ENCODE measurements around the gene CHRM2. TPM values are rescaled to one million over a fixed set of nuclear protein-coding genes. Genes with fewer than 3 reads are reported as not detected.
A peak's percentile ranks its signal among the peaks of the same experiment; 100 is the strongest.

The CHRM2 gene
- total and polyA plus RNA-seq, 7 experiments from 2014 or later: not detected

- Histone ChIP-seq H3K36me3 (ENCODE audit: control insufficient read depth in 2 of 3, insufficient read depth in 3 of 3, low read length in 3 of 3) (no peaks in the 10 kb centered on the region), H3K27me3 (ENCODE audit: control insufficient read depth in 2 of 2, insufficient read depth in 2 of 2, low read length in 2 of 2) (no peaks in the 10 kb centered on the region), H3K9me3 (ENCODE audit: control insufficient read depth in 2 of 3, low read length in 3 of 3) (peaks cover 0 to 2% (median 0%) of the 10 kb centered on the region in 3 experiments), H3K4me1 (ENCODE audit: control insufficient read depth in 2 of 2, insufficient read depth in 2 of 2, low read length in 2 of 2) (no peaks in the 10 kb centered on the region), H3K27ac (ENCODE audit: low read depth, low read length) (no peak overlapping the region), H3K4me3 (ENCODE audit: low read length) (no peak overlapping the region)
- no peak overlapping the region for H3K4me3 Mint-ChIP-seq
- POLR2A ChIA-PET: no interaction called here
- DNase-seq: no peak
- peaks cover 0 to 4% (median under 1%) of the 10 kb centered on the region in 11 donors for H3K9me3 Mint-ChIP-seq
- no peaks in the 10 kb centered on the region for H3K4me1 Mint-ChIP-seq
- no peak overlapping the region for H3K27ac Mint-ChIP-seq
- no peak for ATAC-seq
- intact Hi-C loops (cut with micrococcal nuclease): no loop called here
- H3K27me3 Mint-ChIP-seq: peaks cover 11 to 22% (median 16%) of the 10 kb centered on the region in 5 donors
- CTCF ChIA-PET: interaction anchor here (0.6 kb wide), 1 partner anchor 8 kb away, joined by 3 read pairs; no protein-coding TSS in a partner anchor
- no peaks in the 10 kb centered on the region for H3K36me3 Mint-ChIP-seq
Measured at GRCh38 chr7:136865236-136865635, 3.2 kb upstream of the CHRM2 start.

DNA sequence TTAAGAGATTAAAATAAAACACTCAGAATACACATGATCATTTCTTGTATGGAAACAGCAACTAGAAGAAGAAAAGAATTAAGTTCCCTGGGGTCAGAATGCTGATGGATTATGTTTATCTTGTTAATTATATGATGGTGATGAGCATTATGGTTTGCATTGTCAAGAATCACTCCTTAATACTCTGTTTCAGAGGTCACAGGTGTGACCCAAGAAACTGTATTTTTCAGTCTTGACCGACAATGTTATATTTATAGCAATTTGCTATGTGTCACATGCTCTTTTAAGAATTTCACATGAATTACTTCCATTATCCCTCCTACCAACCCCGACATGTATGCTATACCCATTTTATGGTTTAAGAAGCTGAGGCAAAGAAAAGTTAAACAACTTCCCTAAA lies 2.7 kb upstream of the CHRM2 start:
- peaks cover 0 to under 1% (median 0%) of the 10 kb centered on the region in 5 donors for H3K36me3 Mint-ChIP-seq
- Histone ChIP-seq H3K4me3 (ENCODE audit: low read length) (no peak overlapping the region), H3K36me3 (ENCODE audit: control insufficient read depth in 2 of 3, insufficient read depth in 3 of 3, low read length in 3 of 3) (no peaks in the 10 kb centered on the region), H3K27ac (ENCODE audit: low read depth, low read length) (no peak overlapping the region), H3K9me3 (ENCODE audit: control insufficient read depth in 2 of 3, low read length in 3 of 3) (peaks cover 0 to 2% (median 0%) of the 10 kb centered on the region in 3 experiments), H3K4me1 (ENCODE audit: control insufficient read depth in 2 of 2, insufficient read depth in 2 of 2, low read length in 2 of 2) (no peaks in the 10 kb centered on the region), H3K27me3 (ENCODE audit: control insufficient read depth in 2 of 2, insufficient read depth in 2 of 2, low read length in 2 of 2) (no peaks in the 10 kb centered on the region)
- no peak overlapping the region for H3K4me3 Mint-ChIP-seq
- DNase-seq: no peak
- intact Hi-C loops (cut with micrococcal nuclease): no loop called here
- ATAC-seq: no peak
- ChIA-PET POLR2A (no interaction called here), CTCF (no interaction called here)
- peaks cover 0 to 7% (median 2%) of the 10 kb centered on the region in 11 donors for H3K9me3 Mint-ChIP-seq
- peaks cover 0 to 2% (median 0%) of the 10 kb centered on the region in 7 donors for H3K4me1 Mint-ChIP-seq
- no peak overlapping the region for H3K27ac Mint-ChIP-seq
- H3K27me3 Mint-ChIP-seq: peaks cover 17 to 27% (median 21%) of the 10 kb centered on the region in 5 donors

DNA sequence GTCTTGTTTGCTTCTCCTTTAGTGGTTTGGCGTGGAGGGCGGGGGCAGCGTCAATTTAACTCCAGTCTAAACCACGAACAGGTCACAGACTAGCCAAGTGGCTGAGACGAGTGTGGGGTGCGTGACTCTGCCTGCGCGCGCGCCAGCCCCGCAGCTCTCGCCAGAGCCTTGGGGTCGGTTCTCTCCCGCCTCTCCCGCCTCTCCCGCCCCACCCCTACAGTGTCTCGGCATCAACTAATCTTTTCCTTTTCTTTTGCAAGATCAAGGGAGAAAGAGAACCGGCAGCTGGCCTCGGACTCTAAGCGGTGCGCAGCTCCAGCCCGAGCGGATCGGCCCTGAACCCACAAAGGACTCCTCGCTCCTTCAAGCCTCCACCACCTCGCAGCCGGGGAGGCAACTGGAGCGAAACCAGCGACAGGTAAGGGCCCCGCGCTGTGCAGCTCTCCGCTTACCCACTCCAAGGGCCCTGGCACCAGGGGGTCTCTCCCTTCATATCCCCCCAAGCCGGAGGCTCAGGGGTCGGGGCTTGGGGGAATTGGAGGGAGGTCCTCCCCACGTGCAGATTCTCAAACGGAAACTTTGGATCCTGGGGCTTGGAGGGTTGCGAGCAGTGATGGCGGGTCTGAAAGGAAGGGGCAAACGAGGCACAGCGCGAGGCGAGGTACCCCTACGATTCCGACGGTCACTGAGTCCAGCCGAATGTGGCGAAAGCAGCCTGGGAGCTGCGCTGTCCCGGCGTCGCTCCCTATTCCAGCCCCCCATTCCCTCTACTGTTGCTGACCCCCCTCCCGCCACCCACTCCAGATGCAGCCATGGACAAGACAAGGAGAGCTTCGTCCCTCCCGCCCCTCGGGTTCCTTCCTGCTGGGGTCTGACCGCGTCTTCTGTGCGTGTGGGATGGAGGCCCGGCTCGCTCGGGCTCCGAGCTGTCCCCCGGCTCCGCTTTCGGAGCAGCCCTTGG lies 829 bp downstream of the CHRM2 start:
- no peak overlapping the region for H3K4me3 ChIP-seq (ENCODE audit: low read length)
- no peaks in the 10 kb centered on the region for H3K4me1 ChIP-seq (ENCODE audit: control insufficient read depth in 2 of 2, insufficient read depth in 2 of 2, low read length in 2 of 2)
- H3K27me3 ChIP-seq (ENCODE audit: control insufficient read depth in 2 of 2, insufficient read depth in 2 of 2, low read length in 2 of 2): no peaks in the 10 kb centered on the region
- ChIA-PET CTCF (no interaction called here), POLR2A (no interaction called here)
- Mint-ChIP-seq H3K27ac (no peak overlapping the region), H3K27me3 (peaks cover 32 to 50% (median 38%) of the 10 kb centered on the region in 5 donors), H3K4me1 (peaks cover 0 to 2% (median 0%) of the 10 kb centered on the region in 7 donors), H3K4me3 (no peak overlapping the region), H3K9me3 (peaks cover 0 to 9% (median 2%) of the 10 kb centered on the region in 11 donors), H3K36me3 (peaks cover 0 to 1% (median 0%) of the 10 kb centered on the region in 5 donors)
- H3K36me3 ChIP-seq (ENCODE audit: control insufficient read depth in 2 of 3, insufficient read depth in 3 of 3, low read length in 3 of 3): no peaks in the 10 kb centered on the region
- no peak overlapping the region for H3K27ac ChIP-seq (ENCODE audit: low read depth, low read length)
- ATAC-seq: no peak
- peaks cover 0 to 2% (median 0%) of the 10 kb centered on the region in 3 experiments for H3K9me3 ChIP-seq (ENCODE audit: control insufficient read depth in 2 of 3, low read length in 3 of 3)
- intact Hi-C loops (cut with micrococcal nuclease): no loop called here
- no peak for DNase-seq

- no peaks in the 10 kb centered on the region for H3K4me1 ChIP-seq (ENCODE audit: control insufficient read depth in 2 of 2, insufficient read depth in 2 of 2, low read length in 2 of 2)
- H3K9me3 ChIP-seq (ENCODE audit: control insufficient read depth in 2 of 3, low read length in 3 of 3): peaks cover 0 to 2% (median 0%) of the 10 kb centered on the region in 3 experiments
- H3K4me3 ChIP-seq (ENCODE audit: low read length): no peak overlapping the region
- Mint-ChIP-seq H3K36me3 (peaks cover 0 to 1% (median 0%) of the 10 kb centered on the region in 5 donors), H3K4me1 (peaks cover 0 to 2% (median 0%) of the 10 kb centered on the region in 7 donors), H3K4me3 (no peak overlapping the region), H3K27me3 (peaks cover 32 to 50% (median 38%) of the 10 kb centered on the region in 5 donors), H3K27ac (no peak overlapping the region), H3K9me3 (peaks cover 0 to 9% (median 2%) of the 10 kb centered on the region in 11 donors)
- POLR2A ChIA-PET: no interaction called here
- no peak for DNase-seq
- intact Hi-C loops (cut with micrococcal nuclease): no loop called here
- H3K27me3 ChIP-seq (ENCODE audit: control insufficient read depth in 2 of 2, insufficient read depth in 2 of 2, low read length in 2 of 2): no peaks in the 10 kb centered on the region
- ATAC-seq: no peak
- CTCF ChIA-PET: no interaction called here
- H3K36me3 ChIP-seq (ENCODE audit: control insufficient read depth in 2 of 3, insufficient read depth in 3 of 3, low read length in 3 of 3): no peaks in the 10 kb centered on the region
- no peak overlapping the region for H3K27ac ChIP-seq (ENCODE audit: low read depth, low read length)
Measured at GRCh38 chr7:136869991-136870865, 1.8 kb downstream of the CHRM2 start.

DNA sequence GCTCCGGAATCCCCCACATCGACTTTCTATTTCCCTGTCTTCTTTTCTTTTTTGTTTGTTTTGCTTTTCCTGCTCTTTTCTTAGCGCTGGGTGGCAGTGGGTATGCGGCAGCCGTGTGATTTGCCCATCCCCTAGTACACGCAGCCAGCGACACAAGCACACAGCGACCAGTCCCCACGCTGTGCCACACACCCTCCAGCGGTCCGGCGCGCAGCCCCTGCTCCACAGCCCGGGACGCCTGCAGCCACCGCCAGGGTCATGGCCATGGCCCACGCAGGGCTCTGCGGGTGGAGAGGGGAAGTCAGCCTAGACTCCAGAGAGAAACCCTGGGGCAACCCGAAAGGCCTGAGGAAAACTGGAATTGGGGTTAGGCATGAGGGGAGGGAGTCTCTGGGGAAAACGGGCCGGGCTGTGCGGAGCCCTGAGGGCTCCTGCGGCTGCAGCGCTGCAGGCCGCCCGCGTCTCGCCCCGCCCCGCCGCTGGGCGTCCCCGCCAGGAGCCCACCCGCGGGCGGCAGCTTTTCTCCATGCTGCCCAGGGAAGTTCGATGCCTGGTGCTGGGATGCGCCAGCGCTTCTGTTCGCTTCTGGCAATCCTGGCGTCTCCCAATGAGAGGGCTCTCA lies 2.5 kb downstream of the CHRM2 start:
- Histone ChIP-seq H3K27ac (ENCODE audit: low read depth, low read length) (no peak overlapping the region), H3K4me1 (ENCODE audit: control insufficient read depth in 2 of 2, insufficient read depth in 2 of 2, low read length in 2 of 2) (no peaks in the 10 kb centered on the region), H3K4me3 (ENCODE audit: low read length) (no peak overlapping the region), H3K36me3 (ENCODE audit: control insufficient read depth in 2 of 3, insufficient read depth in 3 of 3, low read length in 3 of 3) (no peaks in the 10 kb centered on the region), H3K9me3 (ENCODE audit: control insufficient read depth in 2 of 3, low read length in 3 of 3) (peaks cover 0 to 2% (median 0%) of the 10 kb centered on the region in 3 experiments), H3K27me3 (ENCODE audit: control insufficient read depth in 2 of 2, insufficient read depth in 2 of 2, low read length in 2 of 2) (no peaks in the 10 kb centered on the region)
- Mint-ChIP-seq H3K4me1 (peaks cover 0 to 2% (median 0%) of the 10 kb centered on the region in 7 donors), H3K4me3 (peak overlapping the region in 1 of 10 donors; percentile 49), H3K9me3 (peaks cover 0 to 9% (median 4%) of the 10 kb centered on the region in 11 donors), H3K27ac (no peak overlapping the region), H3K36me3 (peaks cover 0 to 1% (median 0%) of the 10 kb centered on the region in 5 donors), H3K27me3 (peaks cover 32 to 50% (median 38%) of the 10 kb centered on the region in 5 donors)
- intact Hi-C loops (cut with micrococcal nuclease): no loop called here
- peak; percentile 27 for ATAC-seq
- no peak for DNase-seq
- ChIA-PET POLR2A (no interaction called here), CTCF (no interaction called here)

- ATAC-seq: no peak
- POLR2A ChIA-PET: interaction anchor here (0.6 kb wide), 1 partner anchor 21 kb away, joined by 4 read pairs; no protein-coding TSS in a partner anchor
- Histone ChIP-seq H3K9me3 (ENCODE audit: control insufficient read depth in 2 of 3, low read length in 3 of 3) (no peaks in the 10 kb centered on the region), H3K36me3 (ENCODE audit: control insufficient read depth in 2 of 3, insufficient read depth in 3 of 3, low read length in 3 of 3) (no peaks in the 10 kb centered on the region), H3K4me1 (ENCODE audit: control insufficient read depth in 2 of 2, insufficient read depth in 2 of 2, low read length in 2 of 2) (no peaks in the 10 kb centered on the region), H3K27ac (ENCODE audit: low read depth, low read length) (no peak overlapping the region), H3K4me3 (ENCODE audit: low read length) (no peak overlapping the region), H3K27me3 (ENCODE audit: control insufficient read depth in 2 of 2, insufficient read depth in 2 of 2, low read length in 2 of 2) (no peaks in the 10 kb centered on the region)
- Mint-ChIP-seq H3K36me3 (peaks cover 0 to 1% (median 0%) of the 10 kb centered on the region in 5 donors), H3K27me3 (peaks cover 21 to 36% (median 24%) of the 10 kb centered on the region in 5 donors), H3K9me3 (peaks cover 0 to 9% (median 2%) of the 10 kb centered on the region in 11 donors), H3K4me3 (no peak overlapping the region), H3K27ac (no peak overlapping the region), H3K4me1 (peaks cover 0 to 2% (median 0%) of the 10 kb centered on the region in 7 donors)
- intact Hi-C loops (cut with micrococcal nuclease): no loop called here
- DNase-seq: no peak
- CTCF ChIA-PET: no interaction called here
Measured at GRCh38 chr7:136874393-136875032, 6.1 kb downstream of the CHRM2 start.

All from naive thymus-derived CD4-positive, alpha-beta T cell (primary cell).